GM19239 (cell line): ENCODE results near the gene MAGED2.
"Not testable (repeated sequence)": the region's sequence is repeated elsewhere in the genome, so short reads cannot be mapped to it uniquely, and the experiment has no call there.

Experiments
- DNase-seq: peaks from one replicate; pipeline ENCODE4 v3.0.0; 2011; ENCODE audit warnings: low spot score; ENCODE audit not compliant: insufficient read length
- FAIRE-seq: peaks from 2 replicates; lab custom pipeline; 2011; peaks lifted over from hg19 to GRCh38; lab: Jason Lieb, UNC

The MAGED2 gene

GRCh38 chrX:54817220-54817820, 9.8 kb downstream of the MAGED2 start:
- no peak for DNase-seq
- FAIRE-seq: no peak

GRCh38 chrX:54818221-54818620, 10.7 kb downstream of the MAGED2 start:
- FAIRE-seq: no peak
- DNase-seq: no peak

- DNase-seq: no peak
- no peak for FAIRE-seq
These were observed 11.7 kb downstream of the MAGED2 start for GRCh38 chrX:54819201-54819600.

DNA sequence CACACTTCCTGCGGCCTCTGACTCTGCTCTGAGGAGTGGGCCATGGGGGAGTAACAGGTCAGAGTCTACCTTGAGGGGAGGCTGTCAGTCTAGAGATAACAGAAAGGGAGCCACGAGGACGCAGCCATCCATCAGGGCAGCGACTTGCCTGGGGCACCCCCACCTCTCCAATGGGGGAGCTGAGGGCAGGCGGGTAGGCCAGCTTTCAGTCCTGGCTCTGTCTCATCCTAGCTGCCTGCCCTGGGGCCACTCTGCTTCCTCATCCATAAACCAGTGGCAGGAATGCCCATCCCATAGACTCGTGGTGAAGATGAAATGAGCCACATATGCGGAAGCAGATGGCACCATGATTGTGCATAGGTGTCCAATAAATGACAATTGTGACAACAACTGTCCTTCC, 13.2 kb downstream of the MAGED2 start:
- FAIRE-seq: no peak

DNA sequence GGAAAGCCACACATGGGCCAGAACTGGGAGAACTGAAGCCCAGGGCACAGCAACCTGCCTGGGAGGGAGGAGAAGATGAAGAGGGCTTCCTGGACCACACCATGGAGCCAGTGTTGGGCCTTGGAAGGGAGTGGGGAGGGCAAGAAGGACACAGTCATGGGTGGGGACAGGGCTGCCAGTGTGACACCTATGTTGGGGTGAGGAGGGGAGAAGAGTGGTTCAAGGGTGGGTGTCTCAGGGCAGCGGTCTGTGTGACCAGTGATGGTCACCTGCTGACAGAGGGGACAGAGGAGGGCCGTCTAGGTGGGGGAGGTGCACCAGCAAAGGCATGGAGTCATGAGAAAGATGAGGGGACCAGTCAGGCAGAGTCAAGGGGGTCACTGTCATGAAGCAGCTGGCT, 13.8 kb downstream of the MAGED2 start:
- DNase-seq (no peak), FAIRE-seq (no peak)

More for the DNA sequence above, 13.2 kb downstream of the MAGED2 start:
- no peak for DNase-seq

- DNase-seq: no peak
- no peak for FAIRE-seq
These were observed 16.6 kb downstream of the MAGED2 start for GRCh38 chrX:54824195-54824594.

DNA sequence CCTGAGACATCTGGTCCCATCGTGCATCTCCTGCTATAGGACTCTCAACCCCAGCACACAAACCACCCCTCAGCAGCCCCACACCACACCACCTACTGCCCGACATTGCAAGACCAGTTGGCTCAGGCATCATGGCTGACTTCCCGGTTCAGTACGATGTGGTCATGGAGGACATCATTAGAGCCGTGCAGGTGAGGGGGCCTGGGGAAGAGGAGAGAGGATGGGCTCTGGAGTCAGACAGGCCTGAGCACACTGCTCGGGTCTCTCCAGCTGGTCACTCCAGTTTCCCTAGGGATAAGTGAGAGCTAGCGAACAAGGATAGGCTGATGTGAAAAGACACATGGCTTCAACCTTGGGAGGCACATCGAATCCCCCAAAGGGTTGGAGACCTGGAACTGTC, 17.2 kb downstream of the MAGED2 start:
- FAIRE-seq: no peak
- DNase-seq: no peak

GRCh38 chrX:54825716-54826438, 18.3 kb downstream of the MAGED2 start:
- no peak for DNase-seq
- FAIRE-seq: no peak

- FAIRE-seq: no peak
These were observed 19.1 kb downstream of the MAGED2 start for GRCh38 chrX:54826598-54826997.

DNA sequence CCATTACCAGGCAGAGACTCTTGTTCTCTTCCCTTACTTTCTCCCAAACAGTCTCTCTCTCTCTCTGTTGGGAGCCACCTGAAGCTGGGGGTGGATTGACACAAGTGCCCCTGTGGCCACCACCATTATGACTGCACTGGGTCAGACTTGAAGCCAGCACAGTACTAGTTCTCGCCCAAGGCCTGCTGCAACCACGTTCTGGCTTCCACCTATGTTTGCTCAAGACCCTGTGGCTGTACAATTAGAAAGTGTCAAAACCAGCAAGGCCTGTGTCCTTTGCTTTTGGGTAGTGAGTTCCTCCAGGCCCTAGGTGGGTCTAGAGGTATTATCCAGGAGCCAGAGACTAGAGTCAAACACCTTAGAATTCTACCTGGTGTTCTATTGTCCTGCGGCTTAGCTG, 31.0 kb downstream of the MAGED2 start:
- no peak for DNase-seq
- FAIRE-seq: no peak

More at GRCh38 chrX:54826598-54826997, 19.1 kb downstream of the MAGED2 start:
- no peak for DNase-seq

- DNase-seq, FAIRE-seq: not testable (repeated sequence)
These were observed 33.8 kb downstream of the MAGED2 start for GRCh38 chrX:54841184-54841874.

- no peak for FAIRE-seq
- no peak for DNase-seq
These were observed 35.1 kb downstream of the MAGED2 start for GRCh38 chrX:54842607-54843006.

- DNase-seq: no peak
- FAIRE-seq: no peak
These were observed 35.5 kb downstream of the MAGED2 start for GRCh38 chrX:54843050-54843449.

DNA sequence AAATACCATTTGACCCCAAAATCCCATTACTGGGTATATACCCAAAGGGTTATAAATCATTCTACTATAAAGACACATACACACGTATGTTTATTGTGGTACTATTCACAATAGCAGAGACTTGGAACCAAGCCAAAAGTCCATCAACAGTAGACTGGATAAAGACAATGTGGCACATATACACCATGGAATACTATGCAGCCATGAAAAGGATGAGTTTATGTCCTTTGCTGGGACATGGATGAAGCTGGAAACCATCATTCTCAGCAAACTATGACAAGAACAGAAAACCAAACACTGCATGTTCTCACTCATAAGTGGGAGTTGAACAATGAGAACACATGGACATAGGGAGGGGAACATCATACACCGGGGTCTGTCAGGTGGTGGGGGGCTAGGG, 40.2 kb downstream of the MAGED2 start:
- FAIRE-seq: not testable (repeated sequence)

GRCh38 chrX:54865208-54865607, 57.7 kb downstream of the MAGED2 start:
- peak; percentile 35 for FAIRE-seq

More for the DNA sequence above, 40.2 kb downstream of the MAGED2 start:
- DNase-seq: not testable (repeated sequence)

More at GRCh38 chrX:54865208-54865607, 57.7 kb downstream of the MAGED2 start:
- no peak for DNase-seq
